AG04450 (cell line): Measurements from ENCODE around the gene TNFRSF17. TPM values are rescaled to one million over a fixed set of nuclear protein-coding genes. Genes with fewer than 3 reads are reported as not detected.
"Not testable (repeated sequence)": the region's sequence is repeated elsewhere in the genome, so short reads cannot be mapped to it uniquely, and the experiment has no call there.

Experiments used
- CTCF ChIA-PET: fragments of 300-600, 350-600 bp; formaldehyde crosslinking; extraction: SDS; loops from one replicate; lab custom pipeline; 2022; ENCODE audit warnings: antibody characterized with exemption, inconsistent platforms; lab: Charles Lee
- POLR2A ChIA-PET: fragments of 350-600 bp; formaldehyde crosslinking; extraction: SDS; loops from one replicate; lab custom pipeline; 2021; ENCODE audit warnings: antibody characterized with exemption, inconsistent platforms; lab: Yijun Ruan, JAX
- DNase-seq: peaks from one replicate; pipeline ENCODE4 v3.0.0-alpha.2; 2011; ENCODE audit warnings: low read depth, low spot score
- H3K27ac ChIP-seq: one replicate; pipeline ENCODE4 v1.5.1; 2012; ENCODE audit warnings: low read depth, low read length, control low read depth
- H3K27me3 ChIP-seq: one replicate; pipeline ENCODE4 v1.6.0; 2012; ENCODE audit warnings: low read length; ENCODE audit not compliant: control insufficient read depth, insufficient read depth
- H3K4me3 ChIP-seq: 2 replicates; pipeline ENCODE4 v1.5.1; 2011; ENCODE audit warnings: mild to moderate bottlenecking, low read depth, low read length, control low read depth
- H3K9me3 ChIP-seq: 2 replicates; pipeline ENCODE4 v1.5.1; 2012; ENCODE audit warnings: low read length; ENCODE audit not compliant: control insufficient read depth, insufficient read depth
- CTCF ChIP-seq: IDR thresholded peaks from 2 replicates; pipeline ENCODE4 v1.5.1; 2011; ENCODE audit warnings: low read depth, low read length, control low read depth, inconsistent platforms
- polyA plus RNA-seq: library from polyadenylated mRNA; depleted of rRNA; stranded (reverse); fragments of >200 nt; gene quantifications from 2 replicates; pipeline ENCODE4 v1.2.3, GENCODE V29; 2011

Gene TNFRSF17
- polyA plus RNA-seq, 1 experiment, result not detected

DNA sequence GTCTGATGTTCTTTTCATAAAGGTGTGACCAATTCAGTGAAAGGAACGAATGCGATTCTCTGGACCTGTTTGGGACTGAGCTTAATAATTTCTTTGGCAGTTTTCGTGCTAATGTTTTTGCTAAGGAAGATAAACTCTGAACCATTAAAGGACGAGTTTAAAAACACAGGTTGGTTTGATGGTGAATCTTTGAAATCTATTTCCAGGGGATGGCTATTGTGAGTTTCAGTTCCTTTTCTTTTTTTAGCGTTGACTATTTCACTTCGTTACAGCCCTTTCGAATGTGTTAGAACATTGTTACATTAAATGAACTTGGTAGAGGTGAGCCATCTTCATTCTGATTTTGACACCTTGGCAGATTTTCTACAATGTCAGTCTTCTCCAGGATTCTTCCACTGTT lies 1.2 kb downstream of the TNFRSF17 start:
- CTCF ChIA-PET, result interaction anchor here (2.8 kb wide), 1 partner anchor 101 kb away, joined by 21 read pairs; no protein-coding TSS in a partner anchor
- H3K9me3 ChIP-seq, result no peaks in the 10 kb centered on the region
- POLR2A ChIA-PET, result no interaction called here
- no peak overlapping the region for H3K27ac ChIP-seq
- no peaks in the 10 kb centered on the region for H3K27me3 ChIP-seq
- no peak for DNase-seq
- H3K4me3 ChIP-seq, result no peak overlapping the region
- TF ChIP-seq CTCF, result no peak

DNA sequence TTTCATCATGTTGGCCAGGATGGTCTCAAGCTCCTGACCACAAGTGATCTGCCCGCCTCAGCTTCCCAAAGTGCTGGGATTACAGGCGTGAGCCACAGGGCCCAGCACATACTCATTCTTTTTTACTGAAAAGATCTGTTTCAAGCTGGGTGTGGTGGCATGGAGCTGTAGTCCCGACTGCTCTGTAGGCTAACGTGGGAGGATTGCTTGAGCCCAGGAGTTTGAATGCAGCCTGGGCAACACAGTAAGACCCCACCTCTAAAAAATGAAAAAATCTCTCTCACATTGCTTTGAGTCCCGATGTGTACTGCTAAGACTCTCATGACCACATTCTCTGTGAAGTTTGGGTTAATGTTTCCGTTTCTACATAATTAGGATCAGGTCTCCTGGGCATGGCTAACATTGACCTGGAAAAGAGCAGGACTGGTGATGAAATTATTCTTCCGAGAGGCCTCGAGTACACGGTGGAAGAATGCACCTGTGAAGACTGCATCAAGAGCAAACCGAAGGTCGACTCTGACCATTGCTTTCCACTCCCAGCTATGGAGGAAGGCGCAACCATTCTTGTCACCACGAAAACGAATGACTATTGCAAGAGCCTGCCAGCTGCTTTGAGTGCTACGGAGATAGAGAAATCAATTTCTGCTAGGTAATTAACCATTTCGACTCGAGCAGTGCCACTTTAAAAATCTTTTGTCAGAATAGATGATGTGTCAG lies 2.3 kb downstream of the TNFRSF17 start:
- ChIA-PET CTCF (interaction anchor here (0.6 to 1.9 kb wide), 4 partner anchors 10 to 573 kb away, joined by 3 to 6 read pairs (median 4); no protein-coding TSS in a partner anchor), POLR2A (no interaction called here)
- Histone ChIP-seq H3K27ac (no peak overlapping the region), H3K4me3 (no peak overlapping the region), H3K27me3 (no peaks in the 10 kb centered on the region), H3K9me3 (no peaks in the 10 kb centered on the region)
- TF ChIP-seq CTCF, result no peak
- DNase-seq, result no peak

- no peak for DNase-seq
- Histone ChIP-seq H3K4me3 (no peak overlapping the region), H3K27me3 (no peaks in the 10 kb centered on the region), H3K27ac (no peak overlapping the region), H3K9me3 (no peaks in the 10 kb centered on the region)
- CTCF ChIA-PET, result interaction anchor here (1.6 to 1.9 kb wide), 1 partner anchor 99 kb away, joined by 5 read pairs; no protein-coding TSS in a partner anchor
- TF ChIP-seq CTCF, result no peak
- POLR2A ChIA-PET, result interaction anchor here (0.6 to 0.8 kb wide), 2 partner anchors 8 to 17 kb away, joined by 5 read pairs; partner anchors contain the start of gene SNX29
Measured at GRCh38 chr16:11968577-11968976, 3.6 kb downstream of the TNFRSF17 start.

- H3K27me3 ChIP-seq, DNase-seq, H3K9me3 ChIP-seq, H3K27ac ChIP-seq, POLR2A ChIA-PET, H3K4me3 ChIP-seq: not testable (repeated sequence)
- CTCF ChIA-PET, result interaction anchor here (1.6 kb wide), 1 partner anchor 98 kb away, joined by 5 read pairs; no protein-coding TSS in a partner anchor
Measured at GRCh38 chr16:11970292-11970691, 5.3 kb downstream of the TNFRSF17 start.

DNA sequence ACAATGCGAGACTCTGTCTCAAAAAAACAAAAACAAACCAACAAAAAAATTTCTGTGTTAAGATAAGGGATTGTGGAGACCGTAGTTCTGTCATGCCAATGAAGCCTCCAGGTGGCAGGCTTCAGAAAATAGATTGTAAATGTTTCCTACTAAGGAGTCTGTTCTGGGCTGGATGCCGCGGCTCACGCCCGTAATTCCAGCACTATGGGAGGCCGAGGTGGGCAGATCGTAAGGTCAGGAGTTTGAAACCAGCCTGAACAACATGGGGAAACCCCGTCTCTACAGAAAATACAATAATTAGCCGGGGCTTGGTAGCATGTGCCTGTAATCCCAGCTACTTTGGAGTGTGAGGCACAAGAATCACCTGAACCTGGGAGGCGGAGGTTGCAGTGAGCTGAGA lies 7.1 kb downstream of the TNFRSF17 start:
- Histone ChIP-seq H3K27me3 (no peaks in the 10 kb centered on the region), H3K4me3 (no peak overlapping the region), H3K9me3 (no peaks in the 10 kb centered on the region; the same call in 1 of the 2 replicates), H3K27ac (no peak overlapping the region)
- DNase-seq, result no peak
- POLR2A ChIA-PET, result no interaction called here
- CTCF ChIA-PET, result interaction anchor here (0.7 to 2.8 kb wide), 4 partner anchors 13 to 96 kb away, joined by 3 to 26 read pairs (median 4); no protein-coding TSS in a partner anchor
- TF ChIP-seq CTCF, result peak; percentile 43
